ENCODE results near the gene IDH1. TPM values are rescaled to one million over a fixed set of nuclear protein-coding genes. Genes with fewer than 3 reads are reported as not detected.

The IDH1 gene
- total RNA-seq, 1 experiment from 2014 or later: 91.2 TPM

DNA sequence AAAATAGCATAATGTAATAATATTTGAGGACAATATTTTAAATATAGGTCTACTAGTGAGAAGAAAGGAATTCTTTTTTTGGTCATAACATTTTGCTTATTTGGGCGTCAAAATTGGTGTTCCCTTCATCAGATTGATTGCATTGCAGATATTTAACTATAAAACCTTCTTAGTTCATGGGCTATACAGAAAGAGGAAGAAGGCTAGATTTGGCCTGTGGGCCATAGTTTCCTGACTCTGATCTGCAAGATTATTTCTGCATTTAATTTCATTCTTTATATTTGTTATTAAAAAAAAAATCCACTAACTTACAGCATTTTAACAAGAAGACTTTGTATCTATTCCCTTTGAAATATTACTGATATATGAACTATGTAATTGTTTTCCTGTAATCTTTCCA is 43.1 kb upstream of the IDH1 start:
- Histone ChIP-seq H3K9me3 (ENCODE audit: control insufficient read depth in 1 of 2, insufficient read depth in 1 of 2, low read depth in 1 of 2, low read length in 2 of 2) (no peaks in the 10 kb centered on the region), H3K4me1 (ENCODE audit: control insufficient read depth in 1 of 2, insufficient read depth in 2 of 2, low read length in 2 of 2) (no peaks in the 10 kb centered on the region), H3K27me3 (ENCODE audit: insufficient read depth, low read length) (no peaks in the 10 kb centered on the region), H3K9me2 (ENCODE audit: insufficient read depth) (no peaks in the 10 kb centered on the region), H3K27ac (ENCODE audit: low read depth, low read length) (no peak overlapping the region), H4K20me1 (ENCODE audit: insufficient read depth) (no peaks in the 10 kb centered on the region), H3K4me3 (replicated peaks in 1 of 2; ENCODE audit: low read depth in 1 of 2, low read length in 2 of 2) (no peak overlapping the region), H3K79me2 (ENCODE audit: insufficient read depth, low read length) (no peaks in the 10 kb centered on the region), H3K9ac (ENCODE audit: low read length) (no peak overlapping the region), H2AFZ (ENCODE audit: low read depth, low read length, poor library complexity, severe bottlenecking) (no peak overlapping the region), H3K4me2 (ENCODE audit: low read length) (no peak overlapping the region), H3K36me3 (ENCODE audit: control insufficient read depth in 1 of 2, insufficient read depth in 2 of 2, low read length in 2 of 2) (peaks cover 0 to 11% of the 10 kb centered on the region in 2 experiments; a peak in 1 of 4 replicates)
- ATAC-seq: no peak
- intact Hi-C loops (cut with micrococcal nuclease): no loop called here
- no TSS peak for BruUV-seq (replicated peaks)
- POLR2A ChIA-PET: no interaction called here
- DNase-seq (ENCODE audit: low read depth, low spot score): no peak
- TF ChIP-seq CEBPB (IDR thresholded peaks at IDR 0.05; ENCODE audit: low read depth) (no peak), ZFX (IDR thresholded peaks at IDR 0.05) (no peak), SRF (IDR thresholded peaks at IDR 0.05; ENCODE audit: low read depth) (no peak), SIN3A (IDR thresholded peaks at IDR 0.05; ENCODE audit: low read depth) (no peak), TCF7L2 (IDR thresholded peaks at IDR 0.05; ENCODE audit: borderline replicate concordance, extremely low read depth, insufficient read depth, insufficient read length) (no peak), POLR2AphosphoS5 (IDR thresholded peaks at IDR 0.05; ENCODE audit: low read depth, low read length) (no peak), SP1 (IDR thresholded peaks at IDR 0.05; ENCODE audit: low read depth) (no peak), FOSL1 (IDR thresholded peaks at IDR 0.05; ENCODE audit: low read depth) (no peak), YY1 (IDR thresholded peaks at IDR 0.05; ENCODE audit: extremely low read depth, insufficient replicate concordance, low read depth, low read length) (no peak), EGR1 (IDR thresholded peaks at IDR 0.05; ENCODE audit: low read depth) (no peak)
- TF ChIP-seq, protein P1, sequence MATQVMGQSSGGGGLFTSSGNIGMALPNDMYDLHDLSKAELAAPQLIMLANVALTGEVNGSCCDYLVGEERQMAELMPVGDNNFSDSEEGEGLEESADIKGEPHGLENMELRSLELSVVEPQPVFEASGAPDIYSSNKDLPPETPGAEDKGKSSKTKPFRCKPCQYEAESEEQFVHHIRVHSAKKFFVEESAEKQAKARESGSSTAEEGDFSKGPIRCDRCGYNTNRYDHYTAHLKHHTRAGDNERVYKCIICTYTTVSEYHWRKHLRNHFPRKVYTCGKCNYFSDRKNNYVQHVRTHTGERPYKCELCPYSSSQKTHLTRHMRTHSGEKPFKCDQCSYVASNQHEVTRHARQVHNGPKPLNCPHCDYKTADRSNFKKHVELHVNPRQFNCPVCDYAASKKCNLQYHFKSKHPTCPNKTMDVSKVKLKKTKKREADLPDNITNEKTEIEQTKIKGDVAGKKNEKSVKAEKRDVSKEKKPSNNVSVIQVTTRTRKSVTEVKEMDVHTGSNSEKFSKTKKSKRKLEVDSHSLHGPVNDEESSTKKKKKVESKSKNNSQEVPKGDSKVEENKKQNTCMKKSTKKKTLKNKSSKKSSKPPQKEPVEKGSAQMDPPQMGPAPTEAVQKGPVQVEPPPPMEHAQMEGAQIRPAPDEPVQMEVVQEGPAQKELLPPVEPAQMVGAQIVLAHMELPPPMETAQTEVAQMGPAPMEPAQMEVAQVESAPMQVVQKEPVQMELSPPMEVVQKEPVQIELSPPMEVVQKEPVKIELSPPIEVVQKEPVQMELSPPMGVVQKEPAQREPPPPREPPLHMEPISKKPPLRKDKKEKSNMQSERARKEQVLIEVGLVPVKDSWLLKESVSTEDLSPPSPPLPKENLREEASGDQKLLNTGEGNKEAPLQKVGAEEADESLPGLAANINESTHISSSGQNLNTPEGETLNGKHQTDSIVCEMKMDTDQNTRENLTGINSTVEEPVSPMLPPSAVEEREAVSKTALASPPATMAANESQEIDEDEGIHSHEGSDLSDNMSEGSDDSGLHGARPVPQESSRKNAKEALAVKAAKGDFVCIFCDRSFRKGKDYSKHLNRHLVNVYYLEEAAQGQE (IDR thresholded peaks at IDR 0.05; ENCODE audit: low read depth): no peak
- RAD21 ChIA-PET (ENCODE audit: low non-redundant PET in 1 of 2, low total read pairs in 2 of 2, uncharacterized antibody in 2 of 2, unreplicated experiment in 2 of 2): no interaction called here
- CTCF ChIA-PET: interaction anchor here (1.1 kb wide), 1 partner anchor 76 kb away, joined by 3 read pairs; no protein-coding TSS in a partner anchor
